Measurements from ENCODE around the gene RAPH1.

GRCh38 chr2:203500297-203500696, 34.8 kb downstream of the RAPH1 start:
- TF ChIP-seq POLR2A (IDR thresholded peaks at IDR 0.05) (no peak), CTCF (IDR thresholded peaks at IDR 0.05) (no peak)
